Measurements from ENCODE around the gene HSD17B2. TPM values are rescaled to one million over a fixed set of nuclear protein-coding genes. Genes with fewer than 3 reads are reported as not detected.

The HSD17B2 gene
- total RNA-seq, 2 donors from 2014 or later, result not detected

- ATAC-seq (ENCODE audit: insufficient number of reproducible peaks, low FRiP score, low read depth), result no peak
- Histone ChIP-seq H3K4me3 (no peak overlapping the region), H3K27ac (no peak overlapping the region), H3K36me3 (no peaks in the 10 kb centered on the region), H3K4me1 (ENCODE audit: control insufficient read depth in 1 of 2, low read depth in 2 of 2) (no peaks in the 10 kb centered on the region), H3K9me3 (no peaks in the 10 kb centered on the region), H3K27me3 (replicated peaks; ENCODE audit: insufficient read depth) (no peaks in the 10 kb centered on the region)
- TF ChIP-seq CTCF (IDR thresholded peaks at IDR 0.05), result no peak
- DNase-seq (ENCODE audit: low spot score), result no peak
Measured at GRCh38 chr16:82118749-82119148, 83.7 kb downstream of the HSD17B2 start.

GRCh38 chr16:82119405-82119804, 84.4 kb downstream of the HSD17B2 start:
- Histone ChIP-seq H3K4me3 (no peak overlapping the region), H3K27me3 (replicated peaks; ENCODE audit: insufficient read depth) (no peaks in the 10 kb centered on the region), H3K36me3 (no peaks in the 10 kb centered on the region), H3K9me3 (no peaks in the 10 kb centered on the region), H3K27ac (no peak overlapping the region), H3K4me1 (ENCODE audit: control insufficient read depth in 1 of 2, low read depth in 2 of 2) (no peaks in the 10 kb centered on the region)
- DNase-seq (ENCODE audit: low spot score) (no peak), ATAC-seq (ENCODE audit: insufficient number of reproducible peaks, low FRiP score, low read depth) (no peak)
- no peak for TF ChIP-seq CTCF (IDR thresholded peaks at IDR 0.05)

- Histone ChIP-seq H3K27ac (no peak overlapping the region), H3K9me3 (no peaks in the 10 kb centered on the region), H3K4me3 (no peak overlapping the region), H3K27me3 (replicated peaks; ENCODE audit: insufficient read depth) (no peaks in the 10 kb centered on the region), H3K4me1 (ENCODE audit: control insufficient read depth in 1 of 2, low read depth in 2 of 2) (no peaks in the 10 kb centered on the region), H3K36me3 (no peaks in the 10 kb centered on the region)
- DNase-seq (ENCODE audit: low spot score) (no peak), ATAC-seq (ENCODE audit: insufficient number of reproducible peaks, low FRiP score, low read depth) (no peak)
- no peak for TF ChIP-seq CTCF (IDR thresholded peaks at IDR 0.05)
Measured at GRCh38 chr16:82124651-82125050, 89.6 kb downstream of the HSD17B2 start.

- TF ChIP-seq CTCF (IDR thresholded peaks at IDR 0.05), result no peak
Measured at GRCh38 chr16:82129881-82130280, 94.8 kb downstream of the HSD17B2 start.

GRCh38 chr16:82133798-82134197, 98.7 kb downstream of the HSD17B2 start:
- H3K9me3 ChIP-seq, result no peaks in the 10 kb centered on the region
- no peak for ATAC-seq (ENCODE audit: insufficient number of reproducible peaks, low FRiP score, low read depth)
- TF ChIP-seq CTCF (IDR thresholded peaks at IDR 0.05), result no peak
- no peak for DNase-seq (ENCODE audit: low spot score)
- no peaks in the 10 kb centered on the region for H3K36me3 ChIP-seq
- no peaks in the 10 kb centered on the region for H3K27me3 ChIP-seq (replicated peaks; ENCODE audit: insufficient read depth)
- no peak overlapping the region for H3K27ac ChIP-seq
- no peaks in the 10 kb centered on the region for H3K4me1 ChIP-seq (ENCODE audit: control insufficient read depth in 1 of 2, low read depth in 2 of 2)
- H3K4me3 ChIP-seq, result no peak overlapping the region

More at GRCh38 chr16:82129881-82130280, 94.8 kb downstream of the HSD17B2 start:
- no peaks in the 10 kb centered on the region for H3K36me3 ChIP-seq
- no peaks in the 10 kb centered on the region for H3K27me3 ChIP-seq (replicated peaks; ENCODE audit: insufficient read depth)
- DNase-seq (ENCODE audit: low spot score) (no peak), ATAC-seq (ENCODE audit: insufficient number of reproducible peaks, low FRiP score, low read depth) (no peak)
- no peak overlapping the region for H3K27ac ChIP-seq
- H3K4me3 ChIP-seq, result no peak overlapping the region
- H3K4me1 ChIP-seq (ENCODE audit: control insufficient read depth in 1 of 2, low read depth in 2 of 2), result no peaks in the 10 kb centered on the region
- H3K9me3 ChIP-seq, result no peaks in the 10 kb centered on the region

Measured in thoracic aorta (tissue), 2 donors.